SK-N-MC (cell line): ENCODE measurements around the gene ANKRD26.

Experiments
- EZH2 ChIP-seq: fragments of 200-600 bp; sonication (generic); IDR thresholded peaks from one replicate; pipeline ENCODE4 v1.6.1; 2017; ENCODE audit warnings: antibody characterized with exemption
- POLR2AphosphoS5 ChIP-seq: IDR thresholded peaks from 2 replicates; pipeline ENCODE4 v1.6.1; 2012; ENCODE audit warnings: mild to moderate bottlenecking, low read depth, low read length, borderline replicate concordance

DNA sequence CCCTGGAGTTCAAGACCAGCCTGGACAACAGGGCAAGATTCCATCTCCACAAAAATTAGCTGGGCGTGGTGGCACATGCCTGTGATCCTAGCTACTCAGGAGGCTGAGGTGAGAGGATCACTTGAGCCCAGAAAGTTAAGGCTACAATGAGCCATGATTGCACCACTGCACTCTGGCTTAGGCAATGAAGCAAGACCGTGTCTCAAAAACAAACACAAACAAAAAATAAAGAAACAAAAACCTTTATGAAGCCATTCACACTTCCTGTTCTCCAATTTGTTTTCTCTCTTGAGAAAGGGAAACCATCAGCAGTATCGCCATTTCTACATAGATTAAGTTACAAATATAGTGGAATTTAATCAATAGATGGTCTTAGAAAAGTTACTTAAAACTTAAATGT, 34.1 kb upstream of the ANKRD26 start:
- no peak for TF ChIP-seq POLR2AphosphoS5
- no peak for TF ChIP-seq EZH2
